Large intestine (tissue), 3 donors: Measurements from ENCODE around the gene TUBB3. TPM values are rescaled to one million over a fixed set of nuclear protein-coding genes. Genes with fewer than 3 reads are reported as not detected.
A peak's percentile ranks its signal among the peaks of the same experiment; 100 is the strongest.
"Not testable (repeated sequence)": the region's sequence is repeated elsewhere in the genome, so short reads cannot be mapped to it uniquely, and the experiment has no call there.

Source experiments
- DNase-seq, 2 donors: peaks; one replicate each; pipeline versions ENCODE4 v3.0.0 to v3.0.0-alpha.2; 2013
- H3K27ac ChIP-seq: one replicate; pipeline ENCODE4 v1.5.1; 2013; ENCODE audit warnings: low read length
- H3K27me3 ChIP-seq: 2 replicates; pipeline ENCODE4 v1.6.1; 2013; ENCODE audit warnings: low read length; ENCODE audit not compliant: control insufficient read depth, insufficient read depth
- H3K36me3 ChIP-seq: 2 replicates; pipeline ENCODE4 v1.6.1; 2013; ENCODE audit warnings: low read length; ENCODE audit not compliant: control insufficient read depth, insufficient read depth
- H3K4me1 ChIP-seq: one replicate; pipeline ENCODE4 v1.6.1; 2013; ENCODE audit warnings: low read length; ENCODE audit not compliant: control insufficient read depth, insufficient read depth
- H3K4me3 ChIP-seq: one replicate; pipeline ENCODE4 v1.5.1; 2013; ENCODE audit warnings: low read length
- H3K9me3 ChIP-seq: one replicate; pipeline ENCODE4 v1.6.1; 2013; ENCODE audit warnings: mild to moderate bottlenecking, low read depth, low read length, moderate library complexity; ENCODE audit not compliant: control insufficient read depth
- WGBS: methylation state at CpG from one replicate; pipeline ENCODE4 v1.1.5; 2013; ENCODE audit warnings: low lambda C conversion rate; ENCODE audit not compliant: insufficient coverage; 5-methylcytosine and 5-hydroxymethylcytosine counted together
- polyA plus RNA-seq: library from polyadenylated mRNA; unstranded; fragments of 120-200 nt; gene quantifications from one replicate; pipeline ENCODE4 v1.2.1, GENCODE V29; 2013

TUBB3 gene
- polyA plus RNA-seq, 1 donor, result 60.9 TPM

DNA sequence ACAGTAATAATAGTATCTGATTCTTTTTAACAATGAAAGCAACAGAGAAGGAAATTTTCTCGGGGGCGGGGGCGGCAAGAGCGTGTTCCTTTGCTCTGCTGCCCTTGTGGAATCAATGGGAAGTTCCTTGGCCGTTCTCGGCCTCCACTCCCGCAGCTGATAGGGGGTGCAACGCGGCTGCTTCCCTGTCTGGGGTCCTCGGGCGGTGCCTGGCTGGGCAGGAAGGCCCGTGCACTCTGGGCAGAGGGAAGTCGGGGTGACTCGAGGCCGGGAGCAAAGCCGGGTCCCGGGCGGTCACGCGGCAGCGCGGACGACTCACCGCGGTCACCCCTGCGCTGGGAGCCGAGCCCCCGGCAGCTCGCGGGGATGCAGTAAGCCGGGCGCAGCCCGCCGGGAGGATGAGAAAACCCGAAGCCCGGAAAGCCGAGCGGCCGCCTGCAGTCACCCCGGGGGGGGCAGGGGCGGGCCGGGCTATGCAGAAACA is 2.5 kb downstream of the TUBB3 start:
- no peak for DNase-seq
- Histone ChIP-seq H3K36me3 (no peaks in the 10 kb centered on the region), H3K27ac (no peak overlapping the region), H3K27me3 (peaks cover 54% of the 10 kb centered on the region), H3K4me1 (peaks cover 28% of the 10 kb centered on the region), H3K4me3 (peak overlapping the region; percentile 36), H3K9me3 (peaks cover 18% of the 10 kb centered on the region)
- no CpG with 5 or more reads among the region's 42 CpGs for whole genome bisulfite sequencing

DNA sequence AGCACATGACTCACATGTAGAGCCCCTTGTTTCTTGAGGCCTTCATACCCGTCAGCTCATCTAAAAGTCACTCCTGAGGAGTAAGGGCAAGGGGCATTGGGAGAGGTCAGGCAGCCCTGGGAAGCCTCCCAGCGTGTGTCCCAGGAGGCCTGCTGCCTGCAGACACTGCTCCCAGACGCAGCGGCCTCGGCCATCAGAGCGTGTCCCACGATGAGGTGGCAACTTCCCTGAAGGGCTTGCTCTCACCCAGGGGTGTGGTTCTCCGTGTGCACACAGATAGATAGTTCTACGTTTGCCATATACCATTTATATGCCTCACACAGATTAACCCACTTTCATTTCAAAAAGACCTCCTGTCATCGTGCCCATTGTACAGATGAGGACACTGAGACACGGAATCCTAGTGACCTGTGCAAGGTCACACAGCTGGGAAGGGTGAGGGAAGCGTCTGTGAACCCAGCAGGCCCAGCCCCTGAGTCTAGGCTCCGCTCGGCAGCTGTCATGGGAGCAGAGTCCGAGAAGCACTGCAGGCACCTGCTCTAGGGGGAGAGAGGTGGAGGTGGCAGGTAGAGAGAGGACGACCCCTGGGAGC is 8.3 kb downstream of the TUBB3 start:
- WGBS, result no CpG with 5 or more reads among the region's 16 CpGs
- Histone ChIP-seq H3K4me3 (no peak overlapping the region), H3K27ac (no peak overlapping the region), H3K9me3 (peaks cover 5% of the 10 kb centered on the region), H3K4me1 (no peaks in the 10 kb centered on the region), H3K36me3 (no peaks in the 10 kb centered on the region), H3K27me3 (peaks cover 4% of the 10 kb centered on the region)
- DNase-seq, result no peak

DNA sequence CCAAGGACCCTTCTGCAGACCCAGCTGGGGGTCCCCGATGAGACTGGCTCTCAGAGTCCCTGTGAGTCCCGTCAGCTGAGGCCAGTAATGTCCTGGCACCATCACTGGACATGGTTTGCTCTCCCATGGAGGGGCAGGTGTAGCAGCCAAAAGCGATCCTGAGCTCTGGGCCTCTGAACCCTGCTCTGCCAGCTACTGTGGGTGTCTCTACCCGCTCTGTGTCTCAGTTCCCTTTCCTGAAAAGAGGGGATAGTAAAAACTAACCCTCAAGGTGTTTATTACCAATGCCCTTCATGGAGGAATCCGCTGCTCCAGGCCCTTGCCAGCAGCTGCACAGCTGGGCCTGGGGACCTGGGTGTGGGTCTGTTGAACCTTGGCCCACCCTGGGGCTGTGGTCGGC is 8.8 kb downstream of the TUBB3 start:
- DNase-seq, result no peak
- Histone ChIP-seq H3K4me1 (no peaks in the 10 kb centered on the region), H3K27ac (no peak overlapping the region), H3K27me3 (peaks cover 4% of the 10 kb centered on the region), H3K9me3 (peaks cover 4% of the 10 kb centered on the region), H3K4me3 (no peak overlapping the region), H3K36me3 (no peaks in the 10 kb centered on the region)
- WGBS, result no CpG with 5 or more reads among the region's 6 CpGs

DNA sequence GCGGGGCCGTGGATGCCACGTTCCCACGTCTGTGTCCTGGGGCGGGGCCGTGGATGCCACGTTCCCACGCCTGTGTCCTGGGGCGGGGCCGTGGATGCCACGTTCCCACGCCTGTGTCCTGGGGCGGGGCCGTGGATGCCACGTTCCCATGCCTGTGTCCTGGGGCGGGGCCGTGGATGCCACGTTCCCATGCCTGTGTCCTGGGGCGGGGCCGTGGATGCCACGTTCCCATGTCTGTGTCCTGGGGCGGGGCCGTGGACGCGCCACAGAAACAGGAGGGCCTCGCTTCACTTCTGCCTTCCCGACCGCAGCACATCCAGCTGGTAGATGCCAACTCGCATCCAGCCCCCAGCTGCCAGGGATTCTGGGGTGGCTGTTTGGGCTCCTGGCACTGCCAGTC is 10.9 kb downstream of the TUBB3 start:
- H3K36me3 ChIP-seq, H3K27me3 ChIP-seq, H3K4me1 ChIP-seq, DNase-seq, H3K4me3 ChIP-seq, H3K9me3 ChIP-seq, H3K27ac ChIP-seq: not testable (repeated sequence)
- no CpG with 5 or more reads among the region's 29 CpGs for WGBS

DNA sequence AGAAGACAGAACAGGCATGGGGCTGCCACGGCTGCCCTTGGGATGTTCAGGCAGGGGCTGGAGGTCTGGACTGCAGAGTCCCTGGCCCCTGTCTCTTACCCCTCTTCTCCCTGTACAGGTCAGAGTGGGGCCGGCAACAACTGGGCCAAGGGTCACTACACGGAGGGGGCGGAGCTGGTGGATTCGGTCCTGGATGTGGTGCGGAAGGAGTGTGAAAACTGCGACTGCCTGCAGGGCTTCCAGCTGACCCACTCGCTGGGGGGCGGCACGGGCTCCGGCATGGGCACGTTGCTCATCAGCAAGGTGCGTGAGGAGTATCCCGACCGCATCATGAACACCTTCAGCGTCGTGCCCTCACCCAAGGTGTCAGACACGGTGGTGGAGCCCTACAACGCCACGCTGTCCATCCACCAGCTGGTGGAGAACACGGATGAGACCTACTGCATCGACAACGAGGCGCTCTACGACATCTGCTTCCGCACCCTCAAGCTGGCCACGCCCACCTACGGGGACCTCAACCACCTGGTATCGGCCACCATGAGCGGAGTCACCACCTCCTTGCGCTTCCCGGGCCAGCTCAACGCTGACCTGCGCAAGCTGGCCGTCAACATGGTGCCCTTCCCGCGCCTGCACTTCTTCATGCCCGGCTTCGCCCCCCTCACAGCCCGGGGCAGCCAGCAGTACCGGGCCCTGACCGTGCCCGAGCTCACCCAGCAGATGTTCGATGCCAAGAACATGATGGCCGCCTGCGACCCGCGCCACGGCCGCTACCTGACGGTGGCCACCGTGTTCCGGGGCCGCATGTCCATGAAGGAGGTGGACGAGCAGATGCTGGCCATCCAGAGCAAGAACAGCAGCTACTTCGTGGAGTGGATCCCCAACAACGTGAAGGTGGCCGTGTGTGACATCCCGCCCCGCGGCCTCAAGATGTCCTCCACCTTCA is 11.7 kb downstream of the TUBB3 start:
- no CpG with 5 or more reads among the region's 61 CpGs for WGBS
- H3K27me3 ChIP-seq, result no peaks in the 10 kb centered on the region
- no peak for DNase-seq
- H3K27ac ChIP-seq, result no peak overlapping the region
- H3K4me1 ChIP-seq, result no peaks in the 10 kb centered on the region
- H3K36me3 ChIP-seq, result no peaks in the 10 kb centered on the region
- no peak overlapping the region for H3K4me3 ChIP-seq
- peaks cover 4% of the 10 kb centered on the region for H3K9me3 ChIP-seq

DNA sequence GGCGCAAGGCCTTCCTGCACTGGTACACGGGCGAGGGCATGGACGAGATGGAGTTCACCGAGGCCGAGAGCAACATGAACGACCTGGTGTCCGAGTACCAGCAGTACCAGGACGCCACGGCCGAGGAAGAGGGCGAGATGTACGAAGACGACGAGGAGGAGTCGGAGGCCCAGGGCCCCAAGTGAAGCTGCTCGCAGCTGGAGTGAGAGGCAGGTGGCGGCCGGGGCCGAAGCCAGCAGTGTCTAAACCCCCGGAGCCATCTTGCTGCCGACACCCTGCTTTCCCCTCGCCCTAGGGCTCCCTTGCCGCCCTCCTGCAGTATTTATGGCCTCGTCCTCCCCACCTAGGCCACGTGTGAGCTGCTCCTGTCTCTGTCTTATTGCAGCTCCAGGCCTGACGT is 12.5 kb downstream of the TUBB3 start:
- not testable (repeated sequence) for H3K36me3 ChIP-seq, DNase-seq, H3K4me1 ChIP-seq, H3K4me3 ChIP-seq, H3K27me3 ChIP-seq, H3K9me3 ChIP-seq, H3K27ac ChIP-seq
- WGBS, result no CpG with 5 or more reads among the region's 27 CpGs

DNA sequence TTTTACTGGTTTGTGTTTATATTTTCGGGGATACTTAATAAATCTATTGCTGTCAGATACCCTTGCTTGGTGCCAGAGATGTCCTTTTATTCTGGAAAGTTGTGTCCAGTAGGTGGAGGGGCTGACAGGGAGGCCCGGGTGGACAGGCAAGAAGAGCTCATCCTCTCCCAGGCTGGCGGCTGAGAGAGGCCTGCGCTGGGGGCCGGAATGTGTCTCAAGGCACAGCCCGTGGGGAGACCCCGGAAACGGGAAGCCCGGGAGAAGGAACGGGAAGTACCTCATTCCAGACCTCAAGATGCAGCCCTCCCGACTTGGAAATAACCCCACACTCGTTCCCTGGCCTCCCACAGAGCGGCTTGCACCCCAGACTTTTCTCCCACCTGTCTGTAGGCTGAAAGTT is 12.9 kb downstream of the TUBB3 start:
- Histone ChIP-seq H3K4me3 (no peak overlapping the region), H3K27me3 (no peaks in the 10 kb centered on the region), H3K36me3 (no peaks in the 10 kb centered on the region), H3K27ac (no peak overlapping the region), H3K4me1 (no peaks in the 10 kb centered on the region), H3K9me3 (peaks cover 4% of the 10 kb centered on the region)
- DNase-seq, result no peak
- WGBS, result 80% methylated on average over 1 of the region's 13 CpGs

DNA sequence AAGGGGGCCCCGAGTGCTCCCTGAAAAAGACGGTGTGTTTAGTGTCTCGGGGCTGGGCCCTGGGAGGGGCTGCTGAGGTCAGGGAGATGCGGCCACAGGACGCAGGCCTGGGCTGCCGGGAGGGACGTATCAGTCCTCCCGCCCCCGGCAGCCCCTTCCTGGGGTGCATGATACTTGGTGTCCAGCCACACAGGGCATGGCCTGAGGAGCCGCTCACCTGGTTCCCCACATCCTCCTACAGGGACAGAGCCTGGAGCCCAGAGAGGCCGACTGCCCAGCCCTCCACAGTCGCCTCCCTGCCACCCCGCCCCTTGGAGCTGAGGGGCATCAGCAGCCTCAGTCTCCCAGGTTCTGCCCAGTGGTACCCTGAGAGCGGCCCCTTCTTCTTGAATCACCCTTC is 13.4 kb downstream of the TUBB3 start:
- no peaks in the 10 kb centered on the region for H3K27me3 ChIP-seq
- DNase-seq, result no peak
- peaks cover 4% of the 10 kb centered on the region for H3K9me3 ChIP-seq
- H3K4me3 ChIP-seq, result no peak overlapping the region
- no peak overlapping the region for H3K27ac ChIP-seq
- no peaks in the 10 kb centered on the region for H3K4me1 ChIP-seq
- no peaks in the 10 kb centered on the region for H3K36me3 ChIP-seq
- no CpG with 5 or more reads among the region's 14 CpGs for WGBS

DNA sequence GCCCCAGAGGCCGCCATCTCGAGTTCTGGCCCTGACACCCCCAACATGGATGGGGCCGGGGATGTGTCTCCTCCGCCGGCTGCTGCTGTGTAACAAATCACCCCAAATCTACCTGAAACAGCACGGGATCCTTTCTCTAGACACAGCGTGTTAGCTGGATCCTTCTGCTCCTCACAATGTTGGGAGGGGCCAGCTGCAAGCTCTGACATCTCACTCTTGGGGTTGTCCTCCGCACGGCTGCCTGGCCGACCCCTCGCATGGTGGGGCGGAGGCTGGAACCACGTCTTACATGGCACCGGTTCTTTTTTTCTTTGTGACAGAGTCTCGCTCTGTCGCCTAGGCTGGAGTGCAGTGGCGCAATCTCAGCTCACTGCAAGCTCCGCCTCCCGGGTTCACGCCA is 13.8 kb downstream of the TUBB3 start:
- no CpG with 5 or more reads among the region's 20 CpGs for WGBS
- Histone ChIP-seq H3K4me1 (no peaks in the 10 kb centered on the region), H3K27ac (no peak overlapping the region), H3K27me3 (no peaks in the 10 kb centered on the region), H3K9me3 (peaks cover 4% of the 10 kb centered on the region), H3K4me3 (no peak overlapping the region), H3K36me3 (no peaks in the 10 kb centered on the region)
- DNase-seq, result no peak

DNA sequence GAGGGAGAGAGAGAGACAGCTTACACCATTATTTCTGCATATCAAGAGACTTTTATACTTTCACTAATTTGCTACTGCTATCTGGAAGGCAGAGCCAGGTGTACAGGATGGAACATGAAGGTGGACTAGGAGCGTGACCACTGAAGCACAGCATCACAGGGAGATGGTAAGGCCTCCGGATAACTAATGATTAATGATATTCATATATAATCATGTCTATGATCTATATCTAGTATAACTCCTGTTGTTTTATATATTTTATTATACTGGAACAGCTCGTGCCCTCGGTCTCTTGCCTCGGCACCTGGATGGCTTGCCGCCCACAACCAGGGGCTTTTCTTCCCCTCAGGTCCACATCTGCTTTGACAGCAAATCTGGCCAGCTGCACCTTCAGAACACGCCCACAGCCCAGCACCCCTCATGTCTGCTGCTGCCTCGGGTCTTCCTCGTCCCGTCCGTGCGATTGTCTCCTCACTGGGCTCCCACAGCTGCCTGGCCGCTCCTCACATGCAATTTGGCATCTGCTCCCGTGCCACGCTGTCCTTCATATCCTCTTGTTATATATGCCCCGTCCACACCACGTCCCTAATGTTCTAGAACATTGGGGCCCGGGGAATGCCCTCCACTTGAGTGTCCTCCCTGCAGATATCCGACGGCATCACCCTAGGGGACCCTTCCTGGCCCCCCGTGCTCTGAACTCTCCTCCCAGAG is 15.2 kb downstream of the TUBB3 start:
- WGBS, result 87% methylated on average over 3 of the region's 21 CpGs
- no peaks in the 10 kb centered on the region for H3K4me1 ChIP-seq
- H3K27me3 ChIP-seq, result no peaks in the 10 kb centered on the region
- H3K36me3 ChIP-seq, result no peaks in the 10 kb centered on the region
- H3K9me3 ChIP-seq, result peaks cover 4% of the 10 kb centered on the region
- H3K4me3 ChIP-seq, result no peak overlapping the region
- no peak overlapping the region for H3K27ac ChIP-seq
- DNase-seq, result no peak
